AG04450 (cell line): ENCODE results near the gene MACROD2. TPM values are rescaled to one million over a fixed set of nuclear protein-coding genes. Genes with fewer than 3 reads are reported as not detected.

Experiments
- CTCF ChIA-PET: fragments of 300-600, 350-600 bp; formaldehyde crosslinking; extraction: SDS; loops from one replicate; lab custom pipeline; 2022; ENCODE audit warnings: antibody characterized with exemption, inconsistent platforms; lab: Charles Lee
- POLR2A ChIA-PET: fragments of 350-600 bp; formaldehyde crosslinking; extraction: SDS; loops from one replicate; lab custom pipeline; 2021; ENCODE audit warnings: antibody characterized with exemption, inconsistent platforms; lab: Yijun Ruan, JAX
- DNase-seq: peaks from one replicate; pipeline ENCODE4 v3.0.0-alpha.2; 2011; ENCODE audit warnings: low read depth, low spot score
- H3K27ac ChIP-seq: one replicate; pipeline ENCODE4 v1.5.1; 2012; ENCODE audit warnings: low read depth, low read length, control low read depth
- H3K27me3 ChIP-seq: one replicate; pipeline ENCODE4 v1.6.0; 2012; ENCODE audit warnings: low read length; ENCODE audit not compliant: control insufficient read depth, insufficient read depth
- H3K4me3 ChIP-seq: 2 replicates; pipeline ENCODE4 v1.5.1; 2011; ENCODE audit warnings: mild to moderate bottlenecking, low read depth, low read length, control low read depth
- H3K9me3 ChIP-seq: 2 replicates; pipeline ENCODE4 v1.5.1; 2012; ENCODE audit warnings: low read length; ENCODE audit not compliant: control insufficient read depth, insufficient read depth
- CTCF ChIP-seq: IDR thresholded peaks from 2 replicates; pipeline ENCODE4 v1.5.1; 2011; ENCODE audit warnings: low read depth, low read length, control low read depth, inconsistent platforms
- polyA plus RNA-seq: library from polyadenylated mRNA; depleted of rRNA; stranded (reverse); fragments of >200 nt; gene quantifications from 2 replicates; pipeline ENCODE4 v1.2.3, GENCODE V29; 2011

MACROD2 gene
- polyA plus RNA-seq, 1 experiment = 0.02 TPM

- Histone ChIP-seq H3K4me3 (no peak overlapping the region), H3K27ac (no peak overlapping the region), H3K27me3 (no peaks in the 10 kb centered on the region), H3K9me3 (no peaks in the 10 kb centered on the region)
- ChIA-PET POLR2A (no interaction called here), CTCF (no interaction called here)
- no peak for TF ChIP-seq CTCF
- no peak for DNase-seq
Observed at GRCh38 chr20:14521436-14521835, 526.1 kb downstream of the MACROD2 start.

- TF ChIP-seq CTCF = no peak
- no peak overlapping the region for H3K4me3 ChIP-seq
- no peaks in the 10 kb centered on the region for H3K9me3 ChIP-seq
- H3K27me3 ChIP-seq = no peaks in the 10 kb centered on the region
- ChIA-PET POLR2A (no interaction called here), CTCF (no interaction called here)
- no peak for DNase-seq
- no peak overlapping the region for H3K27ac ChIP-seq
Observed at GRCh38 chr20:14522595-14522994, 527.3 kb downstream of the MACROD2 start.

GRCh38 chr20:14523090-14523489 is 527.8 kb downstream of the MACROD2 start:
- Histone ChIP-seq H3K9me3 (no peaks in the 10 kb centered on the region), H3K27ac (no peak overlapping the region), H3K4me3 (no peak overlapping the region), H3K27me3 (no peaks in the 10 kb centered on the region)
- CTCF ChIA-PET = no interaction called here
- POLR2A ChIA-PET = no interaction called here
- no peak for TF ChIP-seq CTCF
- no peak for DNase-seq

GRCh38 chr20:14525426-14525825 is 530.1 kb downstream of the MACROD2 start:
- no peak for TF ChIP-seq CTCF
- POLR2A ChIA-PET = no interaction called here

GRCh38 chr20:14526891-14527290 is 531.6 kb downstream of the MACROD2 start:
- ChIA-PET CTCF (no interaction called here), POLR2A (no interaction called here)
- H3K27ac ChIP-seq = no peak overlapping the region
- no peaks in the 10 kb centered on the region for H3K27me3 ChIP-seq
- TF ChIP-seq CTCF = no peak
- no peaks in the 10 kb centered on the region for H3K9me3 ChIP-seq
- H3K4me3 ChIP-seq = no peak overlapping the region
- no peak for DNase-seq

More at GRCh38 chr20:14525426-14525825, 530.1 kb downstream of the MACROD2 start:
- Histone ChIP-seq H3K9me3 (no peaks in the 10 kb centered on the region), H3K4me3 (no peak overlapping the region), H3K27ac (no peak overlapping the region), H3K27me3 (no peaks in the 10 kb centered on the region)
- CTCF ChIA-PET = no interaction called here
- no peak for DNase-seq
